ENCODE data around the gene PCMTD2. TPM values are rescaled to one million over a fixed set of nuclear protein-coding genes. Genes with fewer than 3 reads are reported as not detected.

The PCMTD2 gene
- total RNA-seq, 1 donor from 2014 or later = 19.0 TPM

- FAIRE-seq (no peak), DNase-seq (ENCODE audit: low read depth) (peak; percentile 20)
- H3K4me3 ChIP-seq (ENCODE audit: low read depth, low read length) = no peak overlapping the region
- H3K36me3 ChIP-seq (ENCODE audit: control insufficient read depth, insufficient read depth, low read length) = no peaks in the 10 kb centered on the region
- TF ChIP-seq, protein P1, sequence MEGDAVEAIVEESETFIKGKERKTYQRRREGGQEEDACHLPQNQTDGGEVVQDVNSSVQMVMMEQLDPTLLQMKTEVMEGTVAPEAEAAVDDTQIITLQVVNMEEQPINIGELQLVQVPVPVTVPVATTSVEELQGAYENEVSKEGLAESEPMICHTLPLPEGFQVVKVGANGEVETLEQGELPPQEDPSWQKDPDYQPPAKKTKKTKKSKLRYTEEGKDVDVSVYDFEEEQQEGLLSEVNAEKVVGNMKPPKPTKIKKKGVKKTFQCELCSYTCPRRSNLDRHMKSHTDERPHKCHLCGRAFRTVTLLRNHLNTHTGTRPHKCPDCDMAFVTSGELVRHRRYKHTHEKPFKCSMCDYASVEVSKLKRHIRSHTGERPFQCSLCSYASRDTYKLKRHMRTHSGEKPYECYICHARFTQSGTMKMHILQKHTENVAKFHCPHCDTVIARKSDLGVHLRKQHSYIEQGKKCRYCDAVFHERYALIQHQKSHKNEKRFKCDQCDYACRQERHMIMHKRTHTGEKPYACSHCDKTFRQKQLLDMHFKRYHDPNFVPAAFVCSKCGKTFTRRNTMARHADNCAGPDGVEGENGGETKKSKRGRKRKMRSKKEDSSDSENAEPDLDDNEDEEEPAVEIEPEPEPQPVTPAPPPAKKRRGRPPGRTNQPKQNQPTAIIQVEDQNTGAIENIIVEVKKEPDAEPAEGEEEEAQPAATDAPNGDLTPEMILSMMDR (IDR thresholded peaks at IDR 0.05; ENCODE audit: insufficient read depth, low read length, severe bottlenecking) = no peak
- peaks cover 14% of the 10 kb centered on the region for H3K27me3 ChIP-seq (ENCODE audit: control insufficient read depth, insufficient read depth, low read length)
Measured at GRCh38 chr20:64217539-64218221, 37.9 kb upstream of the PCMTD2 start.

GRCh38 chr20:64219202-64219601, 36.3 kb upstream of the PCMTD2 start:
- Histone ChIP-seq H3K4me3 (ENCODE audit: low read depth, low read length) (no peak overlapping the region), H3K36me3 (ENCODE audit: control insufficient read depth, insufficient read depth, low read length) (no peaks in the 10 kb centered on the region), H3K27me3 (ENCODE audit: control insufficient read depth, insufficient read depth, low read length) (peaks cover 14% of the 10 kb centered on the region)
- no peak for FAIRE-seq
- TF ChIP-seq, protein P1 (IDR thresholded peaks at IDR 0.05; ENCODE audit: insufficient read depth, low read length, severe bottlenecking) = no peak
- DNase-seq (ENCODE audit: low read depth) = no peak

- no peak for FAIRE-seq
- no peak for DNase-seq (ENCODE audit: low read depth)
- no peaks in the 10 kb centered on the region for H3K36me3 ChIP-seq (ENCODE audit: control insufficient read depth, insufficient read depth, low read length)
- TF ChIP-seq, protein P1 (IDR thresholded peaks at IDR 0.05; ENCODE audit: insufficient read depth, low read length, severe bottlenecking) = no peak
- H3K4me3 ChIP-seq (ENCODE audit: low read depth, low read length) = no peak overlapping the region
- peaks cover 14% of the 10 kb centered on the region for H3K27me3 ChIP-seq (ENCODE audit: control insufficient read depth, insufficient read depth, low read length)
Measured at GRCh38 chr20:64219730-64220129, 35.8 kb upstream of the PCMTD2 start.

GRCh38 chr20:64220420-64220819, 35.1 kb upstream of the PCMTD2 start:
- FAIRE-seq = no peak
- TF ChIP-seq, protein P1 (IDR thresholded peaks at IDR 0.05; ENCODE audit: insufficient read depth, low read length, severe bottlenecking) = no peak
- Histone ChIP-seq H3K4me3 (ENCODE audit: low read depth, low read length) (no peak overlapping the region), H3K27me3 (ENCODE audit: control insufficient read depth, insufficient read depth, low read length) (peaks cover 14% of the 10 kb centered on the region), H3K36me3 (ENCODE audit: control insufficient read depth, insufficient read depth, low read length) (no peaks in the 10 kb centered on the region)
- DNase-seq (ENCODE audit: low read depth) = no peak

GRCh38 chr20:64220891-64221527, 34.5 kb upstream of the PCMTD2 start:
- no peak for FAIRE-seq
- TF ChIP-seq, protein P1 (IDR thresholded peaks at IDR 0.05; ENCODE audit: insufficient read depth, low read length, severe bottlenecking) = no peak
- DNase-seq (ENCODE audit: low read depth) = no peak
- Histone ChIP-seq H3K27me3 (ENCODE audit: control insufficient read depth, insufficient read depth, low read length) (peaks cover 14% of the 10 kb centered on the region), H3K4me3 (ENCODE audit: low read depth, low read length) (no peak overlapping the region), H3K36me3 (ENCODE audit: control insufficient read depth, insufficient read depth, low read length) (no peaks in the 10 kb centered on the region)
